Neutrophil (primary cell): ENCODE results near the gene TSPAN4.

Source experiments
- H3K27ac ChIP-seq: fragments of 200-600 bp; sonication (generic); 2 replicates; pipeline ENCODE4 v1.5.1; 2016; ENCODE audit warnings: mild to moderate bottlenecking, moderate library complexity
- H3K27me3 ChIP-seq: fragments of 200-600 bp; sonication (generic); 2 replicates; pipeline ENCODE4 v1.6.0; 2016; ENCODE audit warnings: mild to moderate bottlenecking
- H3K36me3 ChIP-seq: fragments of 200-600 bp; sonication (generic); 2 replicates; pipeline ENCODE4 v1.5.1; 2017
- H3K4me1 ChIP-seq, 2 experiments: fragments of 200-600 bp in 1 of 2; sonication (generic) in 1 of 2; 1 replicate in 1 of 2; 2 replicates in 1 of 2; pipeline versions ENCODE4 v1.5.1 to v1.6.1; 2013 to 2016; ENCODE audit warnings: low read depth in 1 of 2, low read length in 1 of 2, mild to moderate bottlenecking in 1 of 2, moderate library complexity in 1 of 2; ENCODE audit not compliant: control insufficient read depth in 1 of 2, insufficient read depth in 1 of 2
- H3K4me3 ChIP-seq, 2 experiments: fragments of 200-600 bp in 1 of 2; sonication (generic) in 1 of 2; 1 replicate in 1 of 2; 2 replicates in 1 of 2; pipeline ENCODE4 v1.5.1; 2013 to 2016; ENCODE audit warnings: low read depth in 1 of 2, low read length in 1 of 2, mild to moderate bottlenecking in 1 of 2, moderate library complexity in 1 of 2
- H3K9me3 ChIP-seq: fragments of 200-600 bp; sonication (generic); 2 replicates; pipeline ENCODE4 v1.5.1; 2016
- TF ChIP-seq, protein P1 (sequence below): fragments of 200-600 bp; sonication (generic); IDR thresholded peaks from 2 replicates; pipeline ENCODE4 v1.5.1; 2016; ENCODE audit warnings: antibody characterized with exemption

Gene TSPAN4

GRCh38 chr11:849104-849824, 6.6 kb downstream of the TSPAN4 start:
- Histone ChIP-seq H3K9me3 (no peaks in the 10 kb centered on the region), H3K4me1 (peaks cover 13 to 20% of the 10 kb centered on the region in 2 experiments), H3K27me3 (peaks cover 77% of the 10 kb centered on the region), H3K36me3 (no peaks in the 10 kb centered on the region), H3K4me3 (peak overlapping the region; percentile 59 to 66), H3K27ac (no peak overlapping the region)
- TF ChIP-seq, protein P1, sequence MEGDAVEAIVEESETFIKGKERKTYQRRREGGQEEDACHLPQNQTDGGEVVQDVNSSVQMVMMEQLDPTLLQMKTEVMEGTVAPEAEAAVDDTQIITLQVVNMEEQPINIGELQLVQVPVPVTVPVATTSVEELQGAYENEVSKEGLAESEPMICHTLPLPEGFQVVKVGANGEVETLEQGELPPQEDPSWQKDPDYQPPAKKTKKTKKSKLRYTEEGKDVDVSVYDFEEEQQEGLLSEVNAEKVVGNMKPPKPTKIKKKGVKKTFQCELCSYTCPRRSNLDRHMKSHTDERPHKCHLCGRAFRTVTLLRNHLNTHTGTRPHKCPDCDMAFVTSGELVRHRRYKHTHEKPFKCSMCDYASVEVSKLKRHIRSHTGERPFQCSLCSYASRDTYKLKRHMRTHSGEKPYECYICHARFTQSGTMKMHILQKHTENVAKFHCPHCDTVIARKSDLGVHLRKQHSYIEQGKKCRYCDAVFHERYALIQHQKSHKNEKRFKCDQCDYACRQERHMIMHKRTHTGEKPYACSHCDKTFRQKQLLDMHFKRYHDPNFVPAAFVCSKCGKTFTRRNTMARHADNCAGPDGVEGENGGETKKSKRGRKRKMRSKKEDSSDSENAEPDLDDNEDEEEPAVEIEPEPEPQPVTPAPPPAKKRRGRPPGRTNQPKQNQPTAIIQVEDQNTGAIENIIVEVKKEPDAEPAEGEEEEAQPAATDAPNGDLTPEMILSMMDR, result no peak

DNA sequence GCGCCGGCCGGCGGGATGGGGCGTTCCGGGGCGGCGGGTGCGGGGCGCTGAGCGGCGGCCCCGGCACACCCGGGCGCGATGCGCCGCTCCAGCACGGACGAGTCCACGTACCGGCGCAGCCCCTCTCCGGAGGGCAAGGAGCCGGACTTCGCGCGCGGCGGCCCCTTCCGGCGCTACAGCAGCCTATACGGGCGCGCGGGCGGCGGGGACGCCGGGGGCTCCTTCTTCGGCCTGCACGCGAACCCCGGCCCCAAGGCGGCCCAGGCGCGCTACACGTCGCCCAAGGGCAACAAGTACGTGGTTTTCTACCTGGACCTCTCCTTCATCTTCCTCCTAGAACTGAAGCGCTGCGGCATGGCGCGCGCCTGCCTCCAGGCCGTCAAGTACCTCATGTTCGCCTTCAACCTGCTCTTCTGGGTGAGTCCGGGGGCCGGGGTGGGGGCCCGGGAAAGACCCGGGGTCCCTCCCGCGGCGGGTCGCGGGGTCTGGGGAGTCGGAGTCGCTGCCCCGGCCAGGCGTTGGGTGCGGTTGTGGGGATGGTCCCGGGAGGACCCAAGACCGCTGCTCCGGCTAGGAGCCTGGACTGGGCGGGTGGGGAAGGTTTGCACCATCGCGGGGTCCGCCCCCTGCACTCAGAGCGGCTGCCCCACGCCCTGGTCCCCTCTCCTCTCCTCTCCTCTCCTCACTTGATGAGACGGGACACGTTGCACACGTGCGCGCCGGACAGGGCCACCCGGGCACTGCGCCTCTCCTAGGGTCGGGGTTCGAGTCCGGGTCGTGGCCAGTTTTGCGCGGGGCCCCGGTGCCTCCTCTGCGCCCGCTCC, 7.5 kb downstream of the TSPAN4 start:
- Histone ChIP-seq H3K4me1 (peaks cover 13 to 15% of the 10 kb centered on the region in 2 experiments), H3K27ac (no peak overlapping the region), H3K4me3 (peak overlapping the region; percentile 41 to 59), H3K36me3 (no peaks in the 10 kb centered on the region), H3K9me3 (no peaks in the 10 kb centered on the region), H3K27me3 (peaks cover 68% of the 10 kb centered on the region)
- TF ChIP-seq, protein P1, result no peak

GRCh38 chr11:850775-851763, 8.4 kb downstream of the TSPAN4 start:
- TF ChIP-seq, protein P1, result no peak
- Histone ChIP-seq H3K36me3 (no peaks in the 10 kb centered on the region), H3K27me3 (peaks cover 59% of the 10 kb centered on the region), H3K4me1 (peaks cover 13 to 15% of the 10 kb centered on the region in 2 experiments), H3K27ac (no peak overlapping the region), H3K9me3 (no peaks in the 10 kb centered on the region), H3K4me3 (no peak overlapping the region)

DNA sequence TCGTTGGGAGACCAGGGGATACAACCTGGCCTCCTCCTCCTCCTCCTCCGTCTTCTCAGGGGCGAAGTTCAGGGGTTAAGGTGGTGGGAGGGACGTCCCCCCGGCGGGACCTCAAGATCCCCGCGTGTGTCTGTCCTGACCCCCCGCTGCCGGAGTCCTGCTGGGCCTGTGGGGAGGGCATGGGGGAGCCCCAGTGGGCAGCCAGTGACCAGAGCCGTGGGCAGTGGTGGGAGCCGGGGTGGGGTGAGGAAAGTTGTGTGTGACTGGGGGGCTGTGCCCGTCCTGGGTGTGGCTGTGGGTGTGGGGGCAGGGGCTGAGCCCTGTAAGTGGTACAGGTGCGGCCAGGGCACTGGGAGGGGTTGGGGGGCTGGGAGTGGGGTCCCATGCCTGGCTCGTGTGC, 10.1 kb downstream of the TSPAN4 start:
- no peaks in the 10 kb centered on the region for H3K36me3 ChIP-seq

More for the DNA sequence above, 10.1 kb downstream of the TSPAN4 start:
- Histone ChIP-seq H3K27me3 (peaks cover 42% of the 10 kb centered on the region), H3K4me1 (peaks cover 13 to 15% of the 10 kb centered on the region in 2 experiments), H3K27ac (no peak overlapping the region), H3K9me3 (no peaks in the 10 kb centered on the region), H3K4me3 (no peak overlapping the region)
- TF ChIP-seq, protein P1, result no peak
